ENCODE results near the gene GLP1R. TPM values are rescaled to one million over a fixed set of nuclear protein-coding genes. Genes with fewer than 3 reads are reported as not detected.

Gene GLP1R
- total RNA-seq, 3 donors from 2014 or later = 0.09 to 0.14 TPM; not detected in 1

DNA sequence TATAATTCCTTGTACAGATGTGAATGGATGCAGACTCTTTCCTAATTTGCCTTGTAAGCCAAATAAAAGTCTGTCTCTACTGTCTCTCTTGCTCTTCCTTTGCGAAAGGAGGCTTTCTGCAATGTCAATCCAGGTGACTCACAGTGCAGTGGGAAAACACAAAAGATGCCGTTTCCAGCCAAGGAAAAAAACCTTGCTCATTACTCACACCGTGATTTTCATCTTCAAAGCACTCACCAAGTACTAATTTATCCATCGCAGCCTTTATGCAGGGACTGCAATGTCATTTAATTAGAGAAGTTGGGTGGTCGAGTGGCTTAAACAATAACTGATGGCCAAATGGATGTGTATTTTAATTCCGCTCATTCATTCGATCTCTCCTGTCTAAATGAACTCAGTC, 42.6 kb downstream of the GLP1R start:
- intact Hi-C loops (cut with DNase I, micrococcal nuclease) = no loop called here
- Histone ChIP-seq H3K4me1 (ENCODE audit: low read depth) (no peaks in the 10 kb centered on the region), H3K36me3 (ENCODE audit: low read depth) (no peaks in the 10 kb centered on the region), H3K9me3 (no peaks in the 10 kb centered on the region), H3K4me3 (no peak overlapping the region)
- TF ChIP-seq, protein P1, sequence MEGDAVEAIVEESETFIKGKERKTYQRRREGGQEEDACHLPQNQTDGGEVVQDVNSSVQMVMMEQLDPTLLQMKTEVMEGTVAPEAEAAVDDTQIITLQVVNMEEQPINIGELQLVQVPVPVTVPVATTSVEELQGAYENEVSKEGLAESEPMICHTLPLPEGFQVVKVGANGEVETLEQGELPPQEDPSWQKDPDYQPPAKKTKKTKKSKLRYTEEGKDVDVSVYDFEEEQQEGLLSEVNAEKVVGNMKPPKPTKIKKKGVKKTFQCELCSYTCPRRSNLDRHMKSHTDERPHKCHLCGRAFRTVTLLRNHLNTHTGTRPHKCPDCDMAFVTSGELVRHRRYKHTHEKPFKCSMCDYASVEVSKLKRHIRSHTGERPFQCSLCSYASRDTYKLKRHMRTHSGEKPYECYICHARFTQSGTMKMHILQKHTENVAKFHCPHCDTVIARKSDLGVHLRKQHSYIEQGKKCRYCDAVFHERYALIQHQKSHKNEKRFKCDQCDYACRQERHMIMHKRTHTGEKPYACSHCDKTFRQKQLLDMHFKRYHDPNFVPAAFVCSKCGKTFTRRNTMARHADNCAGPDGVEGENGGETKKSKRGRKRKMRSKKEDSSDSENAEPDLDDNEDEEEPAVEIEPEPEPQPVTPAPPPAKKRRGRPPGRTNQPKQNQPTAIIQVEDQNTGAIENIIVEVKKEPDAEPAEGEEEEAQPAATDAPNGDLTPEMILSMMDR (IDR thresholded peaks at IDR 0.05) = no peak
- DNase-seq (no peak), ATAC-seq (no peak)

DNA sequence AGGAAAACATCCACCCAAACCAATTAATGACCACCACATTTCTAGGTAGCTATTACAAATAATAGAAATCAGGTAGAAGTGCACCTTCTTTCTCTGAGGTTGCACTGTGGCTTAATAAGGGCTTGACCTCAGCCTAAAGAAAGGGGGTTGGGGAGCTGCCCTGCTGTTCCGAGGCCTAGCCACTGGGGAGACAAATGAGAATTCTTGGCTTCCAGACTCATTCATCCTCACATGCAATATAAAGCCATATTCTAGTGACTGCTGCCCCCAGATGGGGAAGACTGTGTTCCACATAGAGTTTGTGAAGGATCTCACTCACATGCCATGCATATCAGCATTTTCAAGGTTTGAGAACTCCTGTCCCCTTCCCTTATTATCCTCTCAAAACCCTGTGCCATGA, 43.5 kb downstream of the GLP1R start:
- DNase-seq (no peak), ATAC-seq (no peak)
- no peak overlapping the region for H3K4me3 ChIP-seq
- no peaks in the 10 kb centered on the region for H3K9me3 ChIP-seq
- no peaks in the 10 kb centered on the region for H3K36me3 ChIP-seq (ENCODE audit: low read depth)
- H3K4me1 ChIP-seq (ENCODE audit: low read depth) = no peaks in the 10 kb centered on the region
- intact Hi-C loops (cut with DNase I, micrococcal nuclease) = no loop called here
- TF ChIP-seq, protein P1 (IDR thresholded peaks at IDR 0.05) = no peak

DNA sequence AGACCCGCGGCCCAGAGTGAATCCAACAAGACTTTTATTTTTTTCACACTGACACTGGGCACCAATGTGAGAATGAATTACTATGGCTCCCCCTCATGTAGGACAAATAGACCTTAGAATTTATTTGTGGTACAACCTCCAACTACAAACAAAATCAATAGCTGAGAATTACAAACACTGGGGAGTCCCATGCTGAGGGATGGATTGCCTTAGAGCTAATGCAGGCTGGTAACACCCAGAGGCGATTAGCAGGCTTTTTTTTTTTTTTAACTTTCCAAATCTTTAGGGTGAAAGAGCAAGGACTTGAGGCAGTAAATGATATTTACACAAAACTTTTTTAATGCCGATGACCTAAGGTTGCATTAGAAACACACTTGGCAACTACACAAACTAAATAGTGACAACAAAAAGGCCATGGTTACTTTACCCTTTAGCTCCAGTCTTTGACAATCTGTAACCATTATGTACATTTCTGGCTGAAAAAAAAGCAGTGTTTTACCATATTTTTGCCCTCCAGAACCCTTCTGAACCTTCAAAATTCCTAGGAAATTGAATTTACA, 44.6 kb downstream of the GLP1R start:
- DNase-seq = no peak
- Histone ChIP-seq H3K4me3 (no peak overlapping the region), H3K4me1 (ENCODE audit: low read depth) (no peaks in the 10 kb centered on the region), H3K9me3 (no peaks in the 10 kb centered on the region), H3K36me3 (ENCODE audit: low read depth) (no peaks in the 10 kb centered on the region)
- TF ChIP-seq, protein P1 (IDR thresholded peaks at IDR 0.05) = no peak
- intact Hi-C loops (cut with DNase I, micrococcal nuclease) = no loop called here
- ATAC-seq = no peak

DNA sequence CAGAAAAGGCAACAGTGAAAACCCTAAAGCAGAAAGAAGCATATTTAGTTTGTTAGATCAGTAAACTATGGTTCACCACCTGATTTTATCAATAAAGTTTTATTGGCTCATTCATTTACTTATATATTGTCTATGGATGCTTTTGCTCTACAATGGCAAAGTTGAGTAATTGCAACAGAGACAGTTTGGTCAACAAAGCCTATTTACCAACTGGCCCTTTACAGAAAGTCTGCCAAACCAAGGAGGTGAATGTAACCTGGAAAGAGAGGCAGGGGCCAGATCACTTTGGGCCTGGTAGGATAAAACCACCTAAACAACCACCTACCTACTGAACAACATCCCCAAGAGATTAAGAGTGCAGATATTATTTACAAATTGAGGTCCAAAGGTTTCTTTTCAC, 47.0 kb downstream of the GLP1R start:
- H3K4me3 ChIP-seq = no peak overlapping the region
- H3K4me1 ChIP-seq (ENCODE audit: low read depth) = no peaks in the 10 kb centered on the region
- intact Hi-C loops (cut with DNase I, micrococcal nuclease) = no loop called here
- DNase-seq = no peak
- no peak for ATAC-seq
- TF ChIP-seq, protein P1 (IDR thresholded peaks at IDR 0.05) = no peak
- no peaks in the 10 kb centered on the region for H3K9me3 ChIP-seq
- no peaks in the 10 kb centered on the region for H3K36me3 ChIP-seq (ENCODE audit: low read depth)

DNA sequence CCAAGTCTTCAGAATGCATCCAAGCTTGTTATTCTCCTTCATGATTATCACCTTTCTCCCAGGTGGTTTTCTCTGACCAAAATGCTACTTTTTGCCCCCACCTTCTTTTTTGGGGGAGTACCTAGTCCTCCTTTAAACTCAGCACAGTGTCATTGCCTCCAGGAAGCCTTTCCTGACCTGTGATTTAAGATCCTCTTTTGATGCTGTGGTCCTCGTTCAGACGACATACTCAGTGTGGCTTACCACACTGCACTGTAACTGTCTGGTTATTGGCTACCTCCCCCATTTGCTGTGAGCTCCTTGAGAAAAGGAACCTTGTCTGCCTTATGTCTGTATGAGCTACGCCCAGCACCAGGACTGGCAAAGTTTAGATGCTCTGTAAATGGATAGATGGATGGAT, 51.8 kb downstream of the GLP1R start:
- no peaks in the 10 kb centered on the region for H3K9me3 ChIP-seq
- no peaks in the 10 kb centered on the region for H3K4me1 ChIP-seq (ENCODE audit: low read depth)
- no peaks in the 10 kb centered on the region for H3K36me3 ChIP-seq (ENCODE audit: low read depth)
- no peak overlapping the region for H3K4me3 ChIP-seq
- intact Hi-C loops (cut with DNase I, micrococcal nuclease) = no loop called here
- ATAC-seq (no peak), DNase-seq (no peak)
- TF ChIP-seq, protein P1 (IDR thresholded peaks at IDR 0.05) = no peak
